HG02943 (cell line): ENCODE measurements around the gene GDAP2.
"Not testable (repeated sequence)": the region's sequence is repeated elsewhere in the genome, so short reads cannot be mapped to it uniquely, and the experiment has no call there.

Source experiments
- ATAC-seq: cut with Tn5 transposase; IDR thresholded peaks from one replicate; pipeline ENCODE4 v1.9.1; 2021; ENCODE audit warnings: mild to moderate bottlenecking, low read depth, moderate library complexity; ENCODE audit not compliant: unreplicated experiment

The GDAP2 gene, protein sequence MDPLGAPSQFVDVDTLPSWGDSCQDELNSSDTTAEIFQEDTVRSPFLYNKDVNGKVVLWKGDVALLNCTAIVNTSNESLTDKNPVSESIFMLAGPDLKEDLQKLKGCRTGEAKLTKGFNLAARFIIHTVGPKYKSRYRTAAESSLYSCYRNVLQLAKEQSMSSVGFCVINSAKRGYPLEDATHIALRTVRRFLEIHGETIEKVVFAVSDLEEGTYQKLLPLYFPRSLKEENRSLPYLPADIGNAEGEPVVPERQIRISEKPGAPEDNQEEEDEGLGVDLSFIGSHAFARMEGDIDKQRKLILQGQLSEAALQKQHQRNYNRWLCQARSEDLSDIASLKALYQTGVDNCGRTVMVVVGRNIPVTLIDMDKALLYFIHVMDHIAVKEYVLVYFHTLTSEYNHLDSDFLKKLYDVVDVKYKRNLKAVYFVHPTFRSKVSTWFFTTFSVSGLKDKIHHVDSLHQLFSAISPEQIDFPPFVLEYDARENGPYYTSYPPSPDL

DNA sequence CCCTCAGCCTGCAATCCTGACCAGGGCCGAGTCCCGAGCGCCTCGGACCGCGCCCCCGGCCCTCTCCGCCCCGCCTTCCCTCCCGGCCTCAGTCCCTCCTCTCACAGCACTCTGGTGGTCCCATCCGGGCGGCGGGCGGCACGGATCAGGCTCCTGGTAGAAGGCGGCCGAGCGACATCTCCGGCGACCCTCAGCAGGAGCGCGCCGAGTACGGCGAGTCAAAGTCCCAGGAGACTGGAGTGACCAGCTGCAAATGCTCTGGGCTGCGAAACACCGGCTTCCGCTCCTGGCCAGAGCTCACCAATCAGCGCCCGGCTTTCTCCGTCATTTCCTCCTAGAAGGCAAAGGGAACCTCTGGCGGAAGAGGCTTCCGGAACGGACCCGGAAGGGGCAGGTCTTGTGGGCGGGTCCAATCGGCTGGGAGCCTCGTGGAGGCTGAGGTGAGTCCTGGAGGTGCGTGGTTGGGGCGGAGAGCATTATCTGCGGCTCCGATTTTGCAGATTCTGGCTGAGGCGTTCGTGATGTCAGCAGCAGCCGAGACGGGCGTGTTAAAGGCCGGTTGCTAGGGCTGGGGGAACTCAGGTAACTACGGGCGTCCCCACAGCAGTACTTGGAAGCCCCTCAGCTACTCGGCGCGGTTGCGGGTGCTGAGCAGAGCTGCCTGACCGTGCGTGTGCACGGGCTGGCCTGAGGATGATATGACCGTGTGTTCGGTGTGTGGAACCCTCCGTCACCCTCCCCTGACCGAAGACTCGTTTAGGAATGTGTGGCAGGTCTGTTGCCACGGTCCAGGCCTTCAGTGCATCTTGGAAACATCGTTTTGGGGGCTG is at the start of gene GDAP2, which contains the start of gene WDR3:
Gene GDAP2, minus strand, starts transcription at position 279 of the 830 bp plus-strand sequence. CDS start 9,264 bp downstream, outside the sequence.
Gene WDR3, plus strand, starts transcription at position 397 of the 830 bp plus-strand sequence. CDS start 3,581 bp downstream, outside the sequence.
- peak; percentile 97 for ATAC-seq

- ATAC-seq = no peak
Observed at GRCh38 chr1:117976381-117976780, 47.0 kb upstream of the GDAP2 start.

GRCh38 chr1:117971777-117972176 is 42.4 kb upstream of the GDAP2 start:
- ATAC-seq = no peak

DNA sequence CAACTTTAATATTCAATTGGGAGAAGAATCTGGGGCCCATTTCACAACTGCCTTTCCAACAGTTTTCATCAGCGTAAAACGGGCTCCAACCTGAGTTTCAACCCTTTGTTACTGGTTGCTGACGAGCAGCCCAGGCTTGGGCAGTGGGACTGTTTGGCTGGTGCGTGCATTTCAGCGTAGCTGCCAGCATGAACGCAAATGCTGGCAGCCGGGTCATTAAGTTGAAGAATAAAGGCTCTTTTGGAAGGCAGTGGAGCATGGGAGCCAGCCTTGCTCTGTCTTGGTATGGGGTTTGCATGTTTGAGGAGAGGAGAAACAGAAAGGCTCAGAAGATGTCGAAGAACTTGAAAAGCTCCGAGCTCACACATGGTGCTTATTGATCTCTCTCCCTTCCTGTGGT is 40.8 kb upstream of the GDAP2 start:
- ATAC-seq = no peak

GRCh38 chr1:117967881-117968280 is 38.5 kb upstream of the GDAP2 start:
- ATAC-seq = no peak

GRCh38 chr1:117967477-117967876 is 38.1 kb upstream of the GDAP2 start:
- ATAC-seq = no peak

DNA sequence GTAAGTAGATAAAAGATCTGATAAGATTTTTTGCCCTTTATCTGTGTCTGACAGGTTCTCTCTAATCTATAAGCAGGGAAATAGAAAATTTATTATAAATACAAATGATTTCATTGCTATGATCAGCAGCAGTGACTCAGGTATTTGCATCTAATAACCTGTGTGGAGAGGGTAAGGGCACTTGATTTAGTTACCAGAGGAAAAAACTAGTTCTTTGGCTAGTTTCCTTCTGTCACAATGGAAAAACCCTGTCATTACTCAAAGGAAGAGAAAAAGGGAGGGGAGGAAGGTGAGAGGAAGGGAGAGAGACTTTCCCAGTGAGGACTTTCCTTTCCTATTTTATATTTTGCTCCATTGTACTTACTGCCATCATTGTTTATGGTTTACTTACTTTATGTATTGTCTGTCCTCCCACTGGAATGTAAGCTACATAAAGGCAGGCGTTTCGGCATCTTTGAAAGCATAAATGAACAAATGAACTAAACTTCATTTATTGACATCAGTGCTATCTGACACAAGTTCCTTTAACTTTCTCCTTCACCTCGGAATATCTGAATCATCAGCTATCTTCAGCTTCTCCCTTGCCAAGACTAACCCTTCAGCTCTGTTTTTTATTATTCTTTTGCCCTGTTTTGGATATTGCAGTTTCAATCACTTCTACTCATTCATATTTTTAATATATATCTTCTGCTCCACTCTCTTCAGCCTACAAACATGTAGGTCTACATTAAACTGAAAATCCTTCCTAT is 35.0 kb upstream of the GDAP2 start:
- no peak for ATAC-seq

DNA sequence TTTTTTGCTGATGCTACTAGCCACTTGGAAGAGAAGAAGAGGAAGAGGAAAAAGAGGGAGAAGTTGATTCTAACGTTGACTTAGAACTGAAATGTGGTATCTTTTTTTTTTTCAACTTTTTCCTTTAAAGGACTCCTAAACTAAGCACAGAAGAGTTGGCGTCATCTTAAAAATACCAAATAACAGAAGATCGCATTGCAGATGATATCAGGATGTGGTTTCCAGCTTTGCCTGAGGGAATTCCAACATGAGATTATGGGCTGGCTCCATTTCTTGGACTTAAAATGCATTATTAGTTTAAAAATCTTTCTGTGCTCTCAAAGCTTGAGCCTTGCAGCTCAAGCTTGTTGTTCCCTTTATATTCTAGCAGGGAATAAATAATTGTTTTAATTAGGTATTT is 29.9 kb upstream of the GDAP2 start:
- ATAC-seq = no peak

DNA sequence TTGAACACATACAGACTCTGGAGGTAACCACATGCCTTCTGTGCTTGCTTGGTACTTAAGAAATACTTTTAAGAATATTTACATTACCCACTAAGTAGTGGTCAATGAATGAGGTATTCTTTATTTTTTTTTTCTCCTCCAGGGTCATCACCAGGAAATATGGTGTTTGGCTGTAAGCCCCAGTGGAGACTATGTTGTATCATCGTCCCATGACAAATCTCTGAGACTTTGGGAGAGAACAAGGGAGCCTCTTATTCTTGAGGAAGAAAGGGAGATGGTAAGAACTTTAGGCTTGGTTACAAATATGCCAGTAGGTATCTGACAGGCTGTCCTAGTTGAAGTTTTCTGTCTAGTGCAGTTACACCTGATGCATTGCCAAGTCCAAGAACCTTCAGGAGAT is 23.0 kb upstream of the GDAP2 start:
- no peak for ATAC-seq

GRCh38 chr1:117942293-117942692 is 12.9 kb upstream of the GDAP2 start:
- ATAC-seq = no peak

DNA sequence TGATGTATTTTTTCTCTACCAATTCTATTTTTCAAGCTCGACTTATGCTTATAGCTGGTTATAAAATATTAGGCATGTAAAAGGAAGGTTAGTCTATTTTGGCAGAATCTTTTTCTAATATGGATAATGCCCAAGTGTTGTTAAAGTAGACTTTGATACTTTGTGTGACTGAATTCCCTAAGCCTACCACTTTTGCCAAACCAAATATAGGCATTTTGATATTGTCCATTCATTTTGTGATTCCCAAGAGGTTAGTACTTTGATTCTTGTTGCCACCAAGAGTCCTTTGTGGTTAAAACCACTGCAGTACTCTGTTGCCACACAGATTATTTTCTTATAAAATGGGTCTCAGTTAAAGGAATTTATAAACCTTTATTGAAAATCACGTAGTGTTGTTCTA is 4.3 kb upstream of the GDAP2 start:
- ATAC-seq = no peak

DNA sequence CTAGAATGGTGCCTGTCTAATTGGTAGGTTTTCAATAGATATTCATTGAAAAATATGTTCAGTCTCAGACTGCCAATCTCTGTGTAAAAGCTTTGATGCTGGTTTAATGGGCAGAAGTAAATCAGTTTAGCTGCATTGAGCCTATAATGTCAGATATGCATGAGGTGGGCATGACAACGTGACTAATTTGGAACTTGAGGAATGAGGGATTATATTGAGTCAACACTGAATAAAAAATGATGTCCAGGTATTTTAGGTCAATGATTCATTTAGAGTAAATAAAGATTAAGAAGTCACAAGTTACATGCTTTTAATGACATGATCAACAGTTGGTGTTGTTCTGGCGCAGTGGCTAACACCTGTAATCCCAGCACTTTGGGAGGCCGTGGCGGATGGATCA is 3.2 kb upstream of the GDAP2 start:
- no peak for ATAC-seq

DNA sequence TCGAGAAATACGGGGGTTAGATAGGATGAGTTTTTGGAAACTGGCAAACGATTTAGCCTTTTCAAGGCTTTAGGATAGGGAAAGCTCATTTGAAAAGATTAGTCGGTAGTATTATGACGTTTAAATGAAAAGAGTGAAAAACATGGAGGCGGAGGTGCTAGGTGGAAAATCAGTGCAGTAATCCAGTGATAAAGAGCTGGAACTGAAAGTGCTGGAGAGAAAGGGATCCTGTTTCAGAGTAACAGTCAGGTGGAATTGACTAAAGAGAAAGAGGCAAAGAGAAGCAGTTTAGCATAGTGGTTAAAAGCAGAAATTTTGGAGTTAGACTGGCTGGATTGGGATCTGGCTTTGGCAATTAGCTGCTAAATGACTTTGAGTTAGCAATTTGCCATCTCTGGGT is 1.1 kb upstream of the GDAP2 start:
- no peak for ATAC-seq

- ATAC-seq = peak; percentile 1
Observed at GRCh38 chr1:117930173-117930447, 689 bp upstream of the GDAP2 start.

- ATAC-seq = peak; percentile 41
Observed at GRCh38 chr1:117928881-117929342, 509 bp downstream of the GDAP2 start.

DNA sequence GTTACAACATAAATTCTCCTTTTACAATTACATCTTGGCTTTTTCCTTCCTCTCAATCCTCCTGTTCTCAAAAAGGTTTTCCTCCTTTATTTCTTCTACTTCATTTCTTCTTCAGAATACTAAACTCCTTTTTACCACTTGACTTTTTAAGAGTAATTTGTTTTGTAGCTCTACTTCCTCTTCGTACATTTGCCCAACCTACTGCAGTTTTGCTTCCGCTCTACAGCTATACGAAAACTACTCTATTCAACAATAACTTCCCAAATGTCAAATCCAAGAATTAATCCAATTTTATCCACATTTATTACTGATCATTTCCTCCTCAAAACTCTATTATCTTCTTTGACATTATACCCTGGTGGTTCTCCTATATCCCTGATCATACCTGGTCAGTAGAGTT is 3.4 kb downstream of the GDAP2 start:
- no peak for ATAC-seq

DNA sequence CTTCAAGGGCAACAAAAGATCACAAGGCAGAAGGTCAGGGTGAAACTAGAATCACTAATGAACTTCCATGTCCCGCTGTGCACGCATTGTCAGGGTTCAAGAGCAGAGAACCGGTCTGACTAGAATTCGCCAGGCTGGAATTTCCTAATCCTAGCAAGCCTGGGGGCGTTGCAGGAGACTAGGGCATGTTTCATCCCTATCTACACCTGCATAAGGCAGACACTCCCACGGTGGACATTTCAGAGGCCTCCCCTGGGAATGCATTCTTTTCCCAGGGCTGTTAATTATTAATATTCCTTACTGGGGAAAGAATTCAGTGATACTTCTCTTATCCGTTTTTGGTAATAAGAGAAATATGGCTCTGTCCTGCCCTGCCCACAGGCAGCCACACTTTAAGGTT is 6.7 kb downstream of the GDAP2 start:
- ATAC-seq = not testable (repeated sequence)

- no peak for ATAC-seq
Observed at GRCh38 chr1:117921991-117922390, 7.4 kb downstream of the GDAP2 start.

DNA sequence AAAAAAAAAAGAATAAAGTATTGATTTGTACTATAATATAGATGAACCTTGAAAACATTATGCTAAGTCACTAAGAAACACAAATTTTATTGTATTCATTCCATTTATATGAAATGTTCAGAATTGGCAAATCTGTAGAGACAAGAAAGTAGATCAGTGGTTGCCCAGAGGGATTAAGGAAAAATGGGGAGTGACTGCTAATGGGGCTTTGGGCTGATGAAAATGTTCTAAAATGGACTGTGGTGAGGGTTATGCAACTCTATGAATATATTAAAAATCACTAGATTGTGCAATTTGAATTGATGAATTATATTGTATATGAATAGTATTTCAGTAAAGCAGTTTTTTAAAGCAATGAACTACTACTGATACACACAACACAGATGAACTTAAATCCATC is 10.0 kb downstream of the GDAP2 start:
- no peak for ATAC-seq

GRCh38 chr1:117911051-117911450 is 18.4 kb downstream of the GDAP2 start:
- no peak for ATAC-seq

DNA sequence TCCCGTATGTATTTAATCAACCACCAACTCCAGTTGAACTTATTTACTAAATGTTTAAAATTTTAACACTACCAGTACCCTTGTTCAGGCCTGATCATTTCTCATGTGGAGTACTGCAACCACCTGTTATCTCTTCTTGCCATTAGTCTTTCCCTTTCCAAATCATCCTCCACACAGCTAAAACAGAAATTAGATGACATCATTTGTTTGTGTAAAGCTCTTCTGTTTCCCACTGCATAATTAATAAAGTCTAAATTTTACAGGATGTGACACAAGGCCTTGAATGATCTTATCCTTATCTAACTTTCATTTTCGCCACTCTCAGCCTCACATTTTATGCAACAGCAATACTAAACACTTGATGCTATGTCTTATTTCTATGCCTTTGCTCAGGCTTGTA is 24.4 kb downstream of the GDAP2 start:
- ATAC-seq = no peak
